Activated gamma-delta T cell treated with anti-CD3 and anti-CD28 coated beads, Interleukin-2, amount 50 U/mL, for 16 hours (primary cell): ENCODE results near the gene LIN7A.
"Not testable (repeated sequence)": the region's sequence is repeated elsewhere in the genome, so short reads cannot be mapped to it uniquely, and the experiment has no call there.

Experiments used
- DNase-seq: peaks from one replicate; pipeline ENCODE4 v3.0.0-alpha.2; 2020; ENCODE audit warnings: low read depth

LIN7A gene

DNA sequence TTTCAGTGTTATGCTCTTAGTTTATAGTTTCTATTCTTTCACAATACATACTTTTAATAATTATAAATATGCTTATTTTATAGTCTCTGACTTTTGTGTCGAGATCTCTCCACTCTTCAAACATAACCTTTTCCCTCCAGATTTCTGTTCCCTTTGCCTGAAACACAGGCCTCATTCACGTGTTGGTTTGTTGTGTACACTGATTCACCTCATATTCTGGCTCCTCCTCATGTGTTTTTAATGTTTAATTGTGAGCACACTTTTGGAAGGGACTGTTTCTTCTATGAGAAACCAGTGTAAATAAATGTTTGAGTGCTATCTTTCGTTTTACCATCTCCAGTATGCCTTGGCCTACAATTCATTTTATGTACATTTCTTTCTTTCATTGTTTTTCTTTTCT lies 20.1 kb downstream of the LIN7A start:
- no peak for DNase-seq

DNA sequence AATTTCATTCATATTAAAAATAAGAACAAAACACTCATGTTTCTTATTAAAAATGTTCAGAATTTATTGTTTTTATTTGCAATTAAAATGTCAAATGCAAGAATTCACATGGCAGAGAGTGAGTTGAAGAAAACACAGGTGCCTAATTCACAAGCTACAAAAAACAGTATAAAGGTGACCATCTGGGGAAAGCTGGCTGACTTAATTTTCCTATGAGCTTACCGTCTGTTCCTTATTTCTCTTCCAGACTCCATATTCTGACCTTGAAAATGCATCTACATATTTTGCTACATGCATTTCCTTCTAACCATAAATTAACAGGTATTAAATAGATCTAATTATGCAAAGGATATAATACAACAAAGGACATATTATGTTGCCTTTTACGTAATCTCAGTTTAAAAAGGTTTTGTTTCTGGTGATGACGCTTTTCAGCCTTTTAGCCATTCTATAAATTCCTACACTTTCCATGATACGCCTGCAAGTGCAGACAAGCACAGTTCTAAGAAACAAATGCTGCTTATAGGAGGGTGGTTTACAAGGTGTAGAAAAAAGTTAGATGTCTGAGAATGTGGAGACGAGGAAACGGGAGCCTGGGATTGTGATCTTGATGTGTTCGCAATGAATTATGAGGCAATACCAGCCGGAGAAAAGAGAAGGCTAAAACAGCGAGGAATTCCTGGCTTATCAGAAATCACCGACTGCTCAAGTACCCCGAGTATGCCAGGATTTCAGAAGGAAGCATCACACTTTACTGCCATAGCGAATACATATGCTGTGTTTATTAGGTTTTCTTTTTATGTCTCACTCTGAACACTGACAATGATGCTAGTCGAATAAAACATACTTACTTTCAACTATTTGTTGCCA lies 24.6 kb downstream of the LIN7A start:
- DNase-seq: no peak

- DNase-seq: no peak
These were observed 28.4 kb downstream of the LIN7A start for GRCh38 chr12:80909370-80909769.

- no peak for DNase-seq
These were observed 35.0 kb downstream of the LIN7A start for GRCh38 chr12:80902711-80903110.

DNA sequence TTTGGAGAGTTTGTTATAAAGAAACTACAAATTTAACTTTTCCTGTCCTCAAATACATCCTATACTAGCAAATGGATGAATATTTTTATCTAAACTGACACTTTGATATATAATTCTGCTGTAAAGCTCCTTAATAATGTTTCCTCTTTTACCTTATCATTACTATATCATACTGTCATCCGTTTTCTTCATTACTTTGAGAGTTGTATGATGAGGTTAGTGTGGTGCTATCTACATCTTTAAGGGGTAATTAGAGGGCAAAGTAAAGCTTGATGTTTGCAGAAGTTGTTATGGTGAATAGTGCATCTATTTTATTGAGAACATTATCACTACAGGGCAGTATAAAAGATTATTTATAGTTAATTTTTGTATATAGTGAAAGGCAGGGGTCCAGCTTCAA lies 36.1 kb downstream of the LIN7A start:
- DNase-seq: no peak

DNA sequence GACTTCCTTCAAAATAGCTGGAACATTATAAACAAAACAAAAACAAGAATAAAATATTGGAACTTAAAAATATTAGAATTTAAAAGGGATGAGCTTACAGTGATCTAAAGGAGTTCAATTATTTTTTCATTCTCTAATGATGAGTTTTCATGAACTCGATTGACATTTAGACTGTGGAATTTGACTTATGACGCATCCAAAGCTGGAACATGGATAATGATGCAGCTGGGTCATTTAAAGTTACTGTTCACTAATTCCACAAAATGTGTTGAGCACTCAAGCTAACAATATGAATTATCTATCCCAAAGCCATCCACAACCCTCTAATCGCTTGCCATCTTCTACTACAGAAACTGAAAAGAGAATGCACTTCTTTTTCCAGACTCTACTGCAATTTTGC lies 42.5 kb downstream of the LIN7A start:
- no peak for DNase-seq

DNA sequence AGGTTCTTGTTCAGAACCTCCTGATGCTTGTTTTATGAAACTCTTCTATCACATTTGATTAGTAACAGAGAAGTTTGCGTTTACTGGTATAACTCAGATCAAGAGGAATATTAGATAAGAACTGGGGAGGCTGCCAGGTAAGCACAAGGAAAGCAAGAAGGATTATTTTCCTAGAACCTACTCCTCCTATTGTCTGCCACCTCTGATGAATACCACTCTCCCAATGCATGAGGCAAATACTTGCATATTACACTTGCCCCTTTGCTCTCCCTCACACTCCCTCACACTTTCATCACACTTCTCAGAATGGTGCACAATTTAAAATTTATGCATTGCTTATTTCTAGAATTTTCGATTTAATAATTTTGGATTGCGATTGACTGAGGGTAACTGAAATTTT lies 43.6 kb downstream of the LIN7A start:
- no peak for DNase-seq

DNA sequence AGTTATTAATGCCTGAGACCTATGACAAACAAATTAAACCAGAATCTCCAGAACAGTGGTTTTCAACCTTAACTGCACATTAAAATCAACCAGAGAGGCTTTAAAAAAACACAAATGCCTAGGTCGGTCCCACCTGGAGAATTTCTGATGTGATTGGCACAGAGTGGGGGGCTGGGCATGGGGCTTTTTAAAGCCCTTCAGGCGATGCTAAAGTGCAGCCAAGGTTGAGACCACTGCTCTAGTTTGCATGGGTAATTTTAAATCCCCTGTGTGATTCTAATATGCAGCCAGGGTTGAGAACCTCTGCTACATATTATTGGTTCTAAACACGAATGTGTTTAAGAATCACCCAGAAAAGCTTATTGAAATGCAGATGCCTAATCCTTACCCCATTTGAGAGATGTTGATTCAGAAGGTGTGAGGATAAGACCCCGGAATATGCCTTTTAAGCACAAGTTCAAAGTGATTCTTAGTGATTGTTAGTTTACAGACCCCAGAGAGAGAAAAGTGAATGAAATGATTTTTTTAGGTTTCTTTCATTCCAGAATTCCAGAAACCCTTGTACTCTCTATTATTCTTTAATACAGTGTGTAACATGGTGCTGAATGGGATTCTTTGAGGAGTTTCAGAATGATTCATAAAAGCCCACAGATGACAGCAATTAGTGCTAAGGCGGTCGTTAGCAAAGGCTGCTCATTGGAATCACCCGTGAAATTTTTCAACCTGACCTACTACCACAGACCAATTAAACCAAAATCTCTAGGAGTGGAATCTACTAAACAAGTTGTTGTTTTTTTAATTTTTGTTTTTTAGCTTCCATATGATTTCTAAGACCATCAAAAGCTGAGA lies 44.9 kb downstream of the LIN7A start:
- DNase-seq: no peak

- DNase-seq: no peak
These were observed 53.1 kb downstream of the LIN7A start for GRCh38 chr12:80884651-80885050.

- DNase-seq: no peak
These were observed 56.6 kb downstream of the LIN7A start for GRCh38 chr12:80881106-80881505.

DNA sequence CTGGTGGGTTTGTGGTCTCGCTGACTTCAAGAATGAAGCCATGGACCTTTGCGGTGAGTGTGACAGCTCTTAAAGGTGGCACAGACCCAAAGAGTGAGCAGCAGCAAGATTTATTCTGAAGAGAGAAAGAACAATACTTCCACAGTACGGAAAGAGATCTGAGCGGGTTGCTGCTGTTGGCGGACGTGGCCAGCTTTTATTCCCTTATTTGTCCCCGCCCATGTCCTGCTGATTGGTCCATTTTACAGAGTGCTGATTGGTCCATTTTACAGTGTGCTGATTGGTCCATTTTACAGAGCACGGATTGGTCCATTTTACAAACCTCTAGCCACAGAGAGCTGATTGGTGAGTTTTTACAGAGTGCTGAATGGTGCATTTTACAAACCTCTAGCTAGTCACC lies 59.3 kb downstream of the LIN7A start:
- not testable (repeated sequence) for DNase-seq

DNA sequence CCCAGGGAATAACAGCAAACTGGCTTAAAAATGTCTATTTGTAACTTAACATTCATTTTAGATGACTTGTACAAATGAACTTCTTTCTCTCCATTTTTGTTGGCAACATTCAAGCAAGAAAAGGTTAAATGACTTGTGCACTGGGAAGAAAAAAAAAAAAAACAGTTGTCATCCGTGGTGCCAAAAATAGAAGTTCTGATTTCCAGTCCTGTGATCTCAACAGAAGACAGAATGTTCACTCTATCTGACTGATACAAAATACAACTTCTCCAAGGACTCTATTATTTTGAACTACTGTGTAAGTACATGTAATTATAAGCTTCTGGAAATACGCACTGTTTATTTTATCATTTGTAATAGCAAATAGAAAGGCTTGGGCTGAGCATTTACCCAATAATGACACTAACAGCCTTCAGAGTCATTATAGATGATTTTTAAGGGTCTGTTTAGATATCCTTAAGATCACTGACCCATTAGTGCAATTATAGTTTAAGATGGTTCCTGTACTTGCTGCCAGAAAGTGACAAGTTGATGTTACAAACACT lies 59.9 kb downstream of the LIN7A start:
- no peak for DNase-seq

- no peak for DNase-seq
These were observed 65.7 kb downstream of the LIN7A start for GRCh38 chr12:80872053-80872452.

- DNase-seq: no peak
These were observed 68.5 kb downstream of the LIN7A start for GRCh38 chr12:80869264-80869663.

GRCh38 chr12:80868576-80868975 lies 69.2 kb downstream of the LIN7A start:
- DNase-seq: no peak

- no peak for DNase-seq
These were observed 69.8 kb downstream of the LIN7A start for GRCh38 chr12:80867941-80868340.

GRCh38 chr12:80864046-80864735 lies 73.5 kb downstream of the LIN7A start:
- no peak for DNase-seq

DNA sequence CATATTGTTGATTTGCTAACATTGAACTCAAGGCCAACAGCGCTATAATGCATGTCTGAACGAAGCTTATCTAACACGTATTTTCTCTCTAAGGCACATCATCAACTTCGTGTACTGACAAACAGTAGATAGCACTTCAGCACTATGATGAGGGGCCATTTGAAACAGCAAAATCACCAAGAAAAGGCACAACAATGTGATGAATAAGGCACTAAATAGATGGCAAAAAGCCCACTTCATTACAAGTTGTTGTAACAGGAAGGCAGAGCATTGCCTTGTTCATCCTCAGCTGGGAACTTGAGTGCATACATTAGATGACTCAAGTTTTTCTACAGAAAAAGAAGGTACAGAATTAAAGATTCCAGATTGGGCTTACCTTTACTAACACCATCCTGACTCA lies 75.2 kb downstream of the LIN7A start:
- DNase-seq: no peak

GRCh38 chr12:80861641-80862378 lies 75.9 kb downstream of the LIN7A start:
- no peak for DNase-seq

DNA sequence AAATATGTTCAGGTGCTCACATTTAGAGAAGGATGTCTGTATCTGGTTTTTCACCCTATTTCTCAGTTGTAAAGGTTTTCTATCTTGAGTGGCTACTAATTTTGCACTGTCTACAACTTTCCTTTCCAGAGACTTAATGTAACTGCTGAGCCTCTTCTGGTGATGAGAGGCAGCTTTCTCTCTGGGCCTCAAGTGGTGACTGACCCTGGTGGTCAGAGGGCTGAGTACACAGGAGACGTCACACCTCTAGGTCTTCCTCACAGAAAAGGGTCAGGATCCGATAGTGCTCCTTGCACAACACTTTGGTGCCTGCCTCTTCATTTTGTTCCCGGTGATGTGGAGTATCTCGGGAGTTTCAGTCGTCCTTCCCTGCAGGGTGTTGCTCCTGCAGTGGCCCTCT lies 76.8 kb downstream of the LIN7A start:
- DNase-seq: no peak

GRCh38 chr12:80860206-80860605 lies 77.5 kb downstream of the LIN7A start:
- no peak for DNase-seq

- no peak for DNase-seq
These were observed 79.4 kb downstream of the LIN7A start for GRCh38 chr12:80858356-80858755.
